Progenitor cell of endocrine pancreas (in vitro differentiated cells): ENCODE measurements around the gene ASCC2. TPM values are rescaled to one million over a fixed set of nuclear protein-coding genes. Genes with fewer than 3 reads are reported as not detected.

ENCODE experiments used
- DNase-seq: peaks from one replicate; pipeline ENCODE4 v3.0.0; 2021; ENCODE audit warnings: low spot score; ENCODE audit not compliant: unreplicated experiment
- H3K27ac Mint-ChIP-seq: 2 replicates; pipeline ENCODE4 v1.8.0; 2021; ENCODE audit warnings: mild to moderate bottlenecking, moderate library complexity, mixed read lengths
- H3K27me3 Mint-ChIP-seq: 2 replicates; pipeline ENCODE4 v1.8.0; 2021; ENCODE audit warnings: mixed read lengths
- H3K36me3 Mint-ChIP-seq: 2 replicates; pipeline ENCODE4 v1.8.0; 2022; ENCODE audit warnings: mixed read lengths; ENCODE audit not compliant: insufficient read depth
- H3K4me1 Mint-ChIP-seq: 2 replicates; pipeline ENCODE4 v1.8.0; 2021; ENCODE audit warnings: low read depth, mixed read lengths
- H3K4me3 Mint-ChIP-seq: 2 replicates; pipeline ENCODE4 v1.8.0; 2021; ENCODE audit warnings: low read depth, mild to moderate bottlenecking, moderate library complexity, mixed read lengths
- H3K9me3 Mint-ChIP-seq: 2 replicates; pipeline ENCODE4 v1.8.0; 2021; ENCODE audit warnings: low read depth, mixed read lengths
- CTCF ChIP-seq: fragments of 200-600 bp; sonication (generic); IDR thresholded peaks from one replicate; pipeline ENCODE4 v1.5.0; 2021; ENCODE audit warnings: antibody characterized with exemption, mild to moderate bottlenecking; ENCODE audit not compliant: unreplicated experiment
- total RNA-seq: library from RNA; stranded (reverse); gene quantifications from 2 replicates; pipeline ENCODE4 v1.2.1, GENCODE V29; 2021

Gene ASCC2
- total RNA-seq, 1 donor from 2014 or later: 56.1 TPM

DNA sequence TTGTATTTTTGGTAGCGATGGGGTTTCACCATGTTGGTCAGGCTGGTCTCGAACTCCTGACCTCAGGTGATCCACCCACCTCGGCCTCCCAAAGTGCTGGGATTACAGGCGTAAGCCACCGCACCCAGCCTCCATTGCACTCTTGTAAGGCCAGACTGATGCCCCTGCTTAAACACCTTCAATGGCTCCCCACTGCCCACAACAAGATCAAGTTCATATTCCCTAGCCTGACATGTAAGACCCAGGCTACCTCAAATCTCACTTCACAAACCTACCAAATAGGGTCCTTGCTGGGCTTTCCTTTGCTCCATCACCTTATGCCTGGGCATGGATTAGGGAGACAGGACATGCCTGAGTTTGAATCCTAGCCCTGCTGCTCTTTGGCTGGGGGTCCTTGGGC is 57.9 kb downstream of the ASCC2 start:
- Mint-ChIP-seq H3K4me3 (no peak overlapping the region), H3K36me3 (no peaks in the 10 kb centered on the region), H3K9me3 (no peaks in the 10 kb centered on the region), H3K27ac (no peak overlapping the region), H3K27me3 (peaks cover 8% of the 10 kb centered on the region), H3K4me1 (peaks cover 46% of the 10 kb centered on the region)
- no peak for TF ChIP-seq CTCF
- DNase-seq: no peak

DNA sequence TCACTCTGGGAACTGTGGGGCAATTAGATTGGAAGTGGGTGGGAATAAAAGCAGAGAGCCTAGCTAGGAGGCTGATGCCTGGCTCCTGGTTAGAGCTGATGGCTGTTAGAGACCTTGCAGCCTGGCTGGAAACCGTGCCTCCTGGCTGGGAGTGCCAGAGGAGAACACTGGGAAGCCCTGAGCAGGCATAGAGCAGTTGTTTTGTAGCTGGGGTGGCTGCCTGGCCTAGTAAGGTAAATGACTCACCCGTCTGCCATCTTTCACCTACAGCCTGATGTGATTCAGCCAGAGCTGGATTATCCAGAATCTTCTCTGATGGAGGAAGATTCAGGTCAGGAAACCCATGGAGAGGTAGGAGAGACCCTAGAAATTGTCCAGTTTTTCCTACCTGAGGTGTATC is 64.8 kb downstream of the ASCC2 start:
- Mint-ChIP-seq H3K9me3 (no peaks in the 10 kb centered on the region), H3K36me3 (peaks cover 4% of the 10 kb centered on the region), H3K27ac (no peak overlapping the region), H3K27me3 (no peaks in the 10 kb centered on the region), H3K4me1 (peaks cover 10% of the 10 kb centered on the region), H3K4me3 (no peak overlapping the region)
- TF ChIP-seq CTCF: no peak
- no peak for DNase-seq

- Mint-ChIP-seq H3K9me3 (no peaks in the 10 kb centered on the region), H3K27ac (no peak overlapping the region), H3K36me3 (peaks cover 6% of the 10 kb centered on the region), H3K4me3 (no peak overlapping the region), H3K27me3 (no peaks in the 10 kb centered on the region), H3K4me1 (peaks cover 15% of the 10 kb centered on the region)
- no peak for DNase-seq
- peak; percentile 49 for TF ChIP-seq CTCF
These were observed 65.9 kb downstream of the ASCC2 start for GRCh38 chr22:29772170-29772641.

DNA sequence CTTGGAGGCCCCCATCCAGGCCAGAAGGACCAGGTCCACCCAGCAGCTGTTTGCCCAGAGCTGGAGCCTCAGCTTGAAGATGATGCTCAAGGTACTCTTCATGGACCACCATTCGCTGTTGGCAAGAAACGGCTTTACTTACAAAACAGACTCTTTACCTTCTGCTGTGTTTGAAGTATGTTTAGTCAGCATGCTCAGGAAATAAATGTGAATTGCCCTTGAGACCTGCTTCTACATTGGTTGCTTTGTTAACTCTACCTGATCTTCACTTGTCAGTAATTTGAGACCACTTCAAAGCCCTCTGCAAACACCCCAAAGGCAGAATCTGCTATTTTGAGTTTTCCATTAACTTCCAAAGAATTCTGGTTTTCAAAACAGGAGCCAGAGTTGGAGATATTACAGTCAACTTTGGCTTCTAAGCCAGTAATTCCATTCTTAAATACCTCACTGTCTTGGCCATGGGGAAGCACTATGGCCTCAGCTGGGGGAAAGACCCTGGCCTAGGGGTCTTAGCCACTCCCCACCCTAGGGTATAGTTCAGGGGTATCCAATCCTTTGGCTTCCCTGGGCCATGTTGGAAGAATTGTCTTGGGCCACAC is 68.3 kb downstream of the ASCC2 start:
- H3K27me3 Mint-ChIP-seq: no peaks in the 10 kb centered on the region
- no peak for TF ChIP-seq CTCF
- no peak overlapping the region for H3K27ac Mint-ChIP-seq
- H3K4me3 Mint-ChIP-seq: no peak overlapping the region
- H3K9me3 Mint-ChIP-seq: no peaks in the 10 kb centered on the region
- peaks cover 21% of the 10 kb centered on the region for H3K4me1 Mint-ChIP-seq
- peaks cover 6% of the 10 kb centered on the region for H3K36me3 Mint-ChIP-seq
- DNase-seq: no peak

GRCh38 chr22:29768052-29768693 is 69.9 kb downstream of the ASCC2 start:
- H3K4me3 Mint-ChIP-seq: peak overlapping the region; percentile 100
- peaks cover 21% of the 10 kb centered on the region for H3K4me1 Mint-ChIP-seq
- no peak for TF ChIP-seq CTCF
- no peaks in the 10 kb centered on the region for H3K9me3 Mint-ChIP-seq
- peak overlapping the region; percentile 98 for H3K27ac Mint-ChIP-seq
- no peak for DNase-seq
- H3K27me3 Mint-ChIP-seq: no peaks in the 10 kb centered on the region
- H3K36me3 Mint-ChIP-seq: peaks cover 6% of the 10 kb centered on the region
